GM18858 (cell line): ENCODE measurements around the gene GLYR1.

Experiments used
- ATAC-seq: cut with Tn5 transposase; IDR thresholded peaks from one replicate; pipeline ENCODE4 v1.9.1; 2021; ENCODE audit not compliant: unreplicated experiment

Gene GLYR1

DNA sequence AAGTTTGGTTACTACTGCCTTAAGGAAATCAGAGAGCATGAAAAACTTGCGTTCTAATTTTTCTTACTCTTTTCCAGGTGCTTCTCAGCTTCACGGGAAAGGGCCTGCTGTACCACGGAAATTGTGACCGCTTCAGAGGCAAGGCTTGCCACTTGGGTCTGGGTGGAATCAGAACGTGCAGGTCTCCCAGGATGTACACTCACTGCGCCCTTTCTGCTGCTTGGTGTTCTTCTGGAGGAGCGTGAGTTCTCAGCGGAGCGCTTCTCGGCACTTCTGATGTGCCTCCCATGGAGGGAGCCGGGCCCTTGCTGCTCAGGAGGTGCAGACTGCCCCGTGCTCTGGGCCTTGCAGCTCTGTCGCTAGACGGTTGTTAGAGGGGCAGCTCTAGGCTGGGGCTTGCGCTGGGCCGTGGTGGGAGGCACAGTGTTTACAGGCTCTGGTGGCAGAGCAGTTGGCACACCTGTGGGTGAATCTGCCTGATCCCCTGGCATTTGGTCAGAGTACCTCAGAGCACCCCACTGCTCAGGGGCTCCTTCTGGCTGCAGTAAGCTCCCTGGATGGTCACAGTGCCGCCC lies 33.0 kb upstream of the GLYR1 start:
- no peak for ATAC-seq

DNA sequence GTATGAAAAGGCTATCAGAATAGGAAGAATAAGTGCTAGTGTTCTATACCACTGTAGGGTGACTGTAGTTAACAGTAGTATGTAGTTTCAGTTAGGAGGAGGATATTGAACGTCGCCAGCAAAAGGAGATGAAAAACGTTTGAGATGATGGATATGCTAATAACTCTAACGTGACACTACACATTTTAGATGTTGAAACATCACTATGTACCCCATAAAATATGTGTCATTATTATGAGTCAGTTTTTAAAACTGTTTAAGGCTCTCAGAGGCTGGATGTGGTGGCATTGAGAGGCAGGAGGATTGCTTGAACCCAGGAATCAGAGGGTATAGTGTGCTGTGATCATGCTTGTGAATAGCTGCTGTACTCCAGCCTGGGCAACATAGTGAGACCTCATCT lies 32.0 kb upstream of the GLYR1 start:
- ATAC-seq = no peak

DNA sequence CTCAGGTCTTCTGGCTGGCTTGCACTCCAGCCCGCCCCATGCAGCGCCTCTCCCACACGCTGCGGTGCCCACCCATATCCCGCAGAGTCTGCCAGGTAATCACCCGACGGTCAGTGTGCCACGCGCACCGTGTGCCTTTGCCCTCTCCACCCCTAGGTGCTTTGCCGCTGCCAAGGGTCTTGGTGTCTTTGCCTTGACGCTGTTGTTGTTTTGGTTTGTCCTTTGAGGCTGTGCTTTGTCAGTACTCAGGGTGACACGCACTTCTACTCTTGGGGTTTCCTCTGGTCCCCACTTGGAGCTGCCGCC lies 30.2 kb upstream of the GLYR1 start:
- no peak for ATAC-seq

DNA sequence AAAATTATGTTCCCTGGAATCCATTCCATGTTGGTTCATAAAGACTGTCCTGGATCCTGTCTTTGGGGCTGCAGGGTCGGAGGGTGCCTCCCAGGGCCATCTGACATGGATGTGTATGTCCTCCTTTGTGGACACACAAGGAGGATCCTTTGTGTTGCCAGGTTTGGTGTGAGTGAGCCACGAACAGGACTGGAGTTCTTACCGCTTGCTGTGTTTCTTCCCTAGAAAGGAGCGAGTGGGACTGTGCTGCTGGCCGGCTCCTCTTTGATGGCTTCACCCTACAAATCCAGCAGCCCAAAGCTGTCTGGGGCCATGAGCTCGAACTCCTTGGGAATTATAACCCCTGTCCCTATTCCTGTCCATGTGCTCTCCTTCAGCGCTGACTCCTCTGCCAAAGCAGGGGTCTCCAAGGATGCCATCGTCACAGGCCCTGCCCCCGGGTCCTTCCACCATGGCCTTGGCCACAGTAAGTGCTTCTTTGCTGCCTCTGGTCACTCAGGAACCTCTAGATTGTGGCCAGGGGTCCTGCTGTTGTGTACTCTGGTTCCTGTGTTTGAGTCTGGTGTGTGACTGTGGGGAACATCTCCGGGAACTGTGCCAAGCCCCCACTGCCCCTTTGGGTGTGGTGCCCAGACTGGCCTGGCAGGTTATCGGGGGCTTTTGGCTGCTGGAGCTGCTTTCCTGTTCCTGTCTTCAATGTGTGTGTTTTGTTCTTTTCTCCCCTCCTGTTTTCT lies 29.7 kb upstream of the GLYR1 start:
- ATAC-seq = no peak

DNA sequence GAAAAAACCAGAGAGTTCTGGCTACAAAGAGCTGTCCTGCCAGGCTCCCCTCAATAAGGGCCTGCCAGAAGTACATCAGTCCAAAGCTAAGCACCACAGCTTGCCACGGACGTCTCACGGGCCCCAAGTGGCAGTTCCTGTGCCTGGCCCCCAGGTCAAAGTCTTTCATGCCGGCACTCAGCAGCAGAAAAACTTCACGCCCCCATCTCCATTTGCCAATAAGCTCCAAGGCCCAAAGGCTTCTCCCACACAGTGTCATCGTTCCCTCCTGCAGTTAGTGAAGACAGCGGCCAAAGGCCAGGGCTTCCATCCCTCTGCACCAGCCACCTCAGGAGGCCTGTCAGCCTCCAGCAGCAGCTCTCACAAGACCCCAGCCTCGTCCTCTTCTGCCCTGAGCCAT lies 27.6 kb upstream of the GLYR1 start:
- ATAC-seq = no peak

DNA sequence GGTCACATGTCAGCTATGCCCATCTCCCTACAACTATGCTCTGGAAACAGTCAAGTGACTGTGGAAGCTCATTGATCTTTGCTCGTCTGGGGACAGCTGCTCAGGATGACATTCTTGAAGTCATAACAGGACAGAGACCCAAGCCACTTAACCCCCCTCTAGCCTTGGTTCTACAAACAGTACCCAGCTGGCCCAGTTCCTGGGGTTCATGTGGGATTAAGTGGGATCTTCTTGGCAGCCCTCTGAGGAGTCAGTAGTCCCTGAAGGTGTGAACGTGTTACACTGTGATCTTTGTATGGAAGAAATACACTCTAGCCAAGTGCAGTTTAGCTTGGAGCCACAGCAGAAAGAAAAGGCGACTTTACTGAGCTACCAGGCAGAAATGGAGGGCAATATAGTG lies 26.0 kb upstream of the GLYR1 start:
- no peak for ATAC-seq

DNA sequence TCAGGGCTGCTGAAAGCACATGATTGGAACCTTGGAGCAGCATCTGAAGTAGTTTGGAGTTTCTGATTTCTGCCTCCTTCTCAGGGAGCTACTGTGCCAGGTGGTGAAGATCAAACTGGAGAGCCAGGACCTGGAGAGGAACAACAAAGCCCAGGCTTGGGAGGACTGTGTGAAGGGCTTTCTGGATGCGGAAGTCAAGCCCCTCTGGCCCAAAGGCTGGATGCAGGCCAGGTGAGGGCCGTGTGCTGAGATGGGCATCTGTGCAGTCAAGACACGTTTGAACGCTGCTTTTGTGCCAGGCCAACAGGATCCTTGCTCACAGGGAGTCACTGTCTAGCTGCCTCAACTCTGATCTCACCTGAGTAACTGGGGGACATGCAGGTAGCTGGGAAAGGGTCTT lies 24.0 kb upstream of the GLYR1 start:
- no peak for ATAC-seq

DNA sequence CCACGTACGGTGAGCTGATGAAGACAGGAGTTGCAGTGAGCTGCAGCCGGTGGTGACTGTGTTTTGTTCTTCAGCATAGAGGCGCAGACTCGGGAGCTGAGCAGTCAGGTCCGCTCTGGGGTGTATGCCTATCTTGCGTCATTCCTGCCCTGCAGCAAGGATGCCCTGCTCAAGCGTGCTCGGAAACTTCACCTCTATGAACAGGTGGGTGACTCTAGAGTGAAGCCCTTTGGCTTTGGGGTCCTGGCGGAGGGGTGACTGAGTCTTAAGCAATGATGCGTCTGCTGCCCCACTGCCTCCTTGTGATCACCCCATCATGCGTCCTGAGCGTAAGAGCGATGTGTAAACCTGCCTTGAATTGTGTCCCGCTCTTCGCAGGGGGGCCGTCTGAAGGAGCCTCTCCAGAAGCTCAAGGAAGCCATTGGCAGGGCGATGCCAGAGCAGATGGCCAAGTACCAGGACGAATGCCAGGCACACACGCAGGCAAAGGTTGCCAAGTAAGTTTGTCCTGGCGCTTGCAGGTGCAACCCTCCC lies 23.1 kb upstream of the GLYR1 start:
- no peak for ATAC-seq

DNA sequence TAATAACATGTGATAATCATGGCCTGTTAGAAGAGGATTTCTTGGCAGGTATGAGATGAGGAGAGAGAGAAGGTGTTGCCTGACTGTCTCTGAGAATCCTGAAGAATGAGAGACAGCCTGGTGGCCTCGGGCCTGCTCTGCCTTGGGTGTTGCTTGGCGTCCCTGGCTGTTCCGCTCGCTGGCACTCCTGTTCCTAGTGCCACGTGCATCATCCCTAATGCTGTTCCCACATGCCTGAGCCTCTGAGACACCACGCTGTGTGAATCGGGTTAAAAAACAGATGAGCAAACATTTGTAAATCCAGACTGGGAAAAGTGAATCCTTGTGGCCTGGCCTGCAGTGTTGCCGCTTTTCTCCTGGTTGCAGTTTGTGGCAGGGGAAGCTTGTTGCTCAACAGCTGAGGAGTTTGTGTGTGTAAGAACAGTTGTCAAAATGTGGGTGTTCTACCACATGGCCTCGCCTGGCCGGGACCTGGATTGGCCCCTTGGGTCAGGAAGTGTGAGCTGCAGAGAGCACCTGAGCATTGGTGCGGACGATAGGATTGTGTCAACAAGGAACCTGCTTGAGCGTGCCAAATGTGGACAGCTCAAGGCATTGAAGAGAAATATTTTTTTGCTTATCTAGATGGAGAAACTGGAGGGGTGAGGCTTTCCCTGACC lies 22.2 kb upstream of the GLYR1 start:
- no peak for ATAC-seq

DNA sequence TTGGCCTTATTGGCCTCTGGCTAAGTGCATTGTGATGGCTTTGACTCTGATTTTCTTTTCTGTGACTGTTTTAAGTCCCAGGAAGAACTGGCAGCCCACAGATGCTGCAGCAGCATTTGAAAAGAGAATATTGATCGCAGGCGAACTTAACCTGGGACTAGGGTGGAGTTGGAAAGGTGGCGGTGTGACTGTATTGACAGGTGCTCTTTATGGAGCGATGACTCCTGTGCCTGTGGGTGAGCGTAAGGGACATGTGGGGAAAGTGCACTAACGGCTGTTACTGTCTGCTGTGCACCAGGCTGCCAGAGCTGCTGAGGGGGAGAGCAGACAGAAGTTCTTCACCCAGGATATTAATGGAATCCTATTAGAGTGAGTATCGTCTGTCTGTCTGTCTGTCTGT lies 21.4 kb upstream of the GLYR1 start:
- ATAC-seq = no peak

DNA sequence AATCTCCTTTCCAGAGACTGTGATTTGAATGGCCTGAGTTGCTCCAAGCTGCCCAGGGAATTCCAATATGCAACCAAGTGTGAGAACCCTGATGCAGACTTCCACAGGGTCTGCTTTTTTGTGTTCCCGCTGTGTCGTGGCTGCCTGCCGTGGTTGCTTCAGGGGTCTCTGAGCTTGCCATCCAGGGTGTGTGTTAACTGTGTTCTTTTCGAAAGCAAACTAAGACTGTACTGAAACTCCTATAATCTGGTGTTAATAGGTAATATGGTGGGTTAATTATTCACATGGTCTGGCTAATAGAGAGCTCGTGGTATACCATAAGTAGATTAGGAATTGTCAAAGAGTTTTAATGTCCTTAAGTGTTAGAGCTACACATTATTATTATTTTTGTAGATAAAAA lies 20.9 kb upstream of the GLYR1 start:
- ATAC-seq = no peak

DNA sequence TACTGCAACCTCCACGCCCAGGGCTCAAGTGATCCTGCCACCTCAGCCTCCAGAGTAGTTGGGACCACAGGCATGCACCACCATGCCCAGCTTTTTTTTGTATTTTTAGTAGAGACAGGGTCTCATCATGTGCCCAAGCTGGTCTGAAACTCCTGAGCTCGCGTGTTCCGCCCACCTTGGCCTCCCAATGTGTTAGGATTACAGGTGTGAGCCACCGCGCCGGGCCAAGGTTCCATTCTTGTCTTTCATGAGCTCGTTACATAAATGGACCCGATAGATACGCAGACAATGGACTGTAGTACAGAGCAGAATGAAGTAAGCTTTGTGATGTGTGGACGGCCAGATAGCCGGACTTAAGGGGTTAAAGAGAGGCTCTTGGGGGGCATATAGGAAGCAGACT lies 19.5 kb upstream of the GLYR1 start:
- ATAC-seq = no peak

DNA sequence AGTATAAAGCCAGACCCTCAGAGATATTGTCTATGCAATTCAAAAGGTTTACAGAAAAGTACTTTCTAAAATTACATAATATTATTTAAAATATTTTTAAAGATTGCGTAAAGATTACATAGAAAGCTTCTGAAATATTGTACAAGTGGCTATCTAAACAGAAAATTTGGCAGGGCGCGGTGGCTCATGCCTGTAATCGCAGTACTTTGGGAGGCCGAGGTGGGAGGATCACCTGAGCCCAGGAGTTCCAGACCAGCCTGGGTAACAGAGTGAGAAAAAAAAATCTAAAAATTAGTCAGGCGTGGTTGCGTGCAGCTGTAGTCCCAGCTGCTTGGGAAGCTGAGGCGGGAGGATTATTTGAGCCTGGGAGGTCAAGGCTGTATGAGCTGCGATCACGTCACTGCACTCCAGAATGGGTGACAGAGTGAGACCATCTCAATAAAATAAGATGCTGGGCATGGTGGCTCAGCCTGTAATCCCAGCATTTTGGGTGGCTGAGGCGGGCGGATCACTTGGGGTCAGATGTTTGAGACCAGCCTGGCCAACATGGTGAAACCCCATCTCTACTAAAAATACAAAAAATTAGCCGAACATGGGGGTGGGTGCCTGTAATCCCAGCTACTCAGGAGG lies 18.3 kb upstream of the GLYR1 start:
- no peak for ATAC-seq

DNA sequence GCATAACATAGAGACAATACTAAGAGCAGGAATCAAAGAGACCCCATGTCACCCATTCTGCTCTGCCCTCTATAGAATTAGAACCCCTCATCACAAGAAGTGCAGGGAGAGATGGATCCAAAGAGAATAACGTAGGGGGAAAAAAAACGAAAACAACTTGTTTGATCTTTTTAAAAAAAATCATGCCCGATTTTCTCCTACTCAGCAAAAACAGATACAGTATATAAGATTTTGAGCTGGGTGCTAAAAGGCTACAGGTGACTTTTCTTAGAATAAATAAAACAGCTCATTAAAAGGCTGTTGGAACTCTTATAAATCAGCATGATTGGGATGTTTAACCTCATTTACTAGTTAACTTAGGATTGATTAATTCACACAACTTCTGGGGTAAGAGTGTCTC lies 17.6 kb upstream of the GLYR1 start:
- ATAC-seq = no peak

DNA sequence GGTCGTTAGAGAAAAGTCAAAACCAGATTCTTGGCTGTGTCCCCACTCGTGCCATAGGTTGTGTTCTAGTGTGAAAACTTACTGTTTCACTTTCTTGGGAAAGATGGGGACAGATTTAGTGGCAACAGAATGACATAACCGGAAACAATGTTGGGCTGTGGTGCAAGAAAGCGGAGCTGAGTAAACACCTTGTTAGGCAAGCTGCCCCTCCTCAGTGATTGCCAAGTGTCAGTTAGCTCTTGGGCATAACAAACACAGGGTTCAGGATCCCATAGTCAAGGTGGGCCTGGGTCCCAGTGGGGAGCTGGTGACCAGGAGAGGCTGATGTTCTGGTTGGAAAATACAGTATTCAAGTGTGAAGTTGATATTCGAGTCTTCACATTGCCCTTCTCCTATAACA lies 15.6 kb upstream of the GLYR1 start:
- no peak for ATAC-seq

DNA sequence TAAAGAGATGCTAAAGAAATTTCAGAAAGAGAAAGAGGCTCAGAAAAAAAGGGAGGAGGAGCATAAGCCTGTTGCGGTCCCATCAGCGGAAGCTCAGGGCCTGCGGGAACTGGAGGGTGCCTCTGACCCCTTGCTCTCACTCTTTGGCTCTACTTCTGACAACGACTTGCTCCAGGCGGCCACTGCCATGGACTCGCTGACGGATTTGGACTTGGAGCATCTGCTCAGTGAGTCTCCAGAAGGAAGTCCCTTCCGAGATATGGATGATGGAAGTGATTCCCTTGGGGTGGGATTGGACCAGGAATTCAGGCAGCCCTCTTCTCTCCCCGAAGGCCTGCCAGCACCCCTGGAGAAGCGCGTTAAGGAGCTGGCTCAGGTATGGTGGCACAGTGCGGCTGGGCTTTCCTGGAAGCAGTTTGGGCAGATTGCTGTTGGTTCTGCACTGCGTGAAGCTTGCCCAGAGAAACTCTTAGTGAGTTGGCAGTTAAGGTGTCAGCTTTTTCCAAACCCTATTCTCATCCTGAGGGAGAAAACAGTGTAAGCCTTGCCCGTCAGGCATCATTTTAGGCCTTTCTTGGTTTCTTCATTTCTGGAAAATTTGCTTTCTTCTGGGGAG lies 13.7 kb upstream of the GLYR1 start:
- ATAC-seq = no peak

DNA sequence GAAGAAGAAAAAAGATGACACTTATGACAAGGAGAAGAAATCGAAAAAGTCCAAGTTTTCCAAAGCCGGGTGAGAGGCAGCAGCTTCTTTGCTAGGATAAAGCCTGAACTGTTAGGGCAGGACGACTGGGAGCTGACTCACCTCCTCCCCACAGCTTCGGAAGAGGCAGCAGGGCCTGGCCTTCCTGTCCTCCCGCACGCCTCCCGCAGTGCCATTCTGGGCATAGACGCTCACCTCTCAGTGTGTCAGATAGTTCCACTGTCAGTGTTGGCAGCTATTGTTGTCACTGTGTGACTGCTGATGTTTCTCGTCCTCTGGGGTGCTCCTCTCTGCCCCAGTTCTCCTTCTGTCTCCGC lies 12.8 kb upstream of the GLYR1 start:
- no peak for ATAC-seq

DNA sequence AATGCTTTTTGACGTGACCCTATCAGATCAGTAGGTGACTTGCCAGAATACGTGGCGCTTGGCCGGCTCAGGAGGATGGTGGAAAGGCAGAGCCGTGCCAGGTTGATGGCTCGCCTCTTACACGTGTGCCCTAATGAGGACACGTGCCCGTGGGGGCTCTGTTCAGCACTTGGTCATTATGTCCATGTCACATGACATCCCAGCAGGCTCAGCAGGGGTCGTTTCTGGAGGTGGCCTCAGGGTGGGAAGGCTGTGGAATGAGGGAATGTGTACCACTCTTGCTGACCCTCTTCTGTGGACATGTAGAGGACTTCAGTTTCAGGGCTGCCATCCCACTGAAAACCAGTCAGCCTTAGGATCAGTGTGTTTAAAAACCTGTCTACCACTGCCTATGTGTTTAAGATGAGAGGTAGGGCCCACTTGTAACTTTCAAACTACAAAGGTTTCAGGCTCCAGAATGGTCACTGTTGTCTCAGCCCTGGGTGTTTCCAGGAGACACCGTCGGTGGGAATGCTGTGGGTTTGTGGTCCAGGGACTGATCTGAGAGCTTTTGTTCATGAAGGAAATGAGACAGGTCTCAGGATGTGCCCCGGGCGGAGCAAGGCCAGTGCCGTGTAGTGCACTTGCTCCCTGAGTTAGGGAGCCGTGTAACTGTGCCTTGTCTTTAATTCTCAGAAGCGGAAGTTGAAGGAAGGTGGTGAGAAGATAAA lies 12.3 kb upstream of the GLYR1 start:
- no peak for ATAC-seq

DNA sequence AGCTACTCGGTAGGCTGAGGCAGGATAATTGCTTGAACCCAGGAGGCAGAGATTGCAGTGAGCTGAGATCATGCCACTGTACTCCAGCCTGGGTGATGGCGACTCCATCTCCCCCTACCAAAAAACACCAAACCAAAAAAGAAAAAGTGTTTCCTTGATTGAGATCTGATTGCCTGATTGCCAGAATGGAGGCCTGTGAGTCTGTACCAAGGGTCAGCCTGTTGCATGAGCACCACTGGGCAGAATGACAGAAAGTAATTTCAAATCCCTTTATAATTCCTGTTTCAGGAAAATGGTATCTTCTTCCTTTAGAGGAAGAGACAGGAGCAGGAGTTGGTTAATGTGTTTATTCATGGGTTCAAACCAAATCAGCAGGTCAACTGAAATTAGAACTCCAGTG lies 8.7 kb upstream of the GLYR1 start:
- ATAC-seq = no peak

DNA sequence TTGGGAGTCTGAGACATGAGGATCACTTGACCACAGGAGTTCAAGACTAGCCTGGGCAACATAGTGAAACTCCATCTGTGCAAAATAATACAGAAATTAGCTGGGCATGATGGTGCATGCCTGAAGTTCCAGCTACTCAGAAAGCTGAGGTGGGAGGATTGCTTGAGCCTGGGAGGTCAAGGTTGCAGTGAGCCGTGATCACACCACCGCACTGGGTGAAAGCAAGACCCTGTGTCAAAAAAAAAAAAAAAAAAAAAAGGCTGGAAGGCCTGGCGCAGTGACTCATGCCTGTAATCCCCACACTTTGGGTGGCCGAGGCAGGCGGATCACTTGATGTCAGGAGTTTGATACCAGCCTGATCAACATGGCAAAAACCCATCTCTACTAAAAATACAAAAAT lies 8.3 kb upstream of the GLYR1 start:
- no peak for ATAC-seq

DNA sequence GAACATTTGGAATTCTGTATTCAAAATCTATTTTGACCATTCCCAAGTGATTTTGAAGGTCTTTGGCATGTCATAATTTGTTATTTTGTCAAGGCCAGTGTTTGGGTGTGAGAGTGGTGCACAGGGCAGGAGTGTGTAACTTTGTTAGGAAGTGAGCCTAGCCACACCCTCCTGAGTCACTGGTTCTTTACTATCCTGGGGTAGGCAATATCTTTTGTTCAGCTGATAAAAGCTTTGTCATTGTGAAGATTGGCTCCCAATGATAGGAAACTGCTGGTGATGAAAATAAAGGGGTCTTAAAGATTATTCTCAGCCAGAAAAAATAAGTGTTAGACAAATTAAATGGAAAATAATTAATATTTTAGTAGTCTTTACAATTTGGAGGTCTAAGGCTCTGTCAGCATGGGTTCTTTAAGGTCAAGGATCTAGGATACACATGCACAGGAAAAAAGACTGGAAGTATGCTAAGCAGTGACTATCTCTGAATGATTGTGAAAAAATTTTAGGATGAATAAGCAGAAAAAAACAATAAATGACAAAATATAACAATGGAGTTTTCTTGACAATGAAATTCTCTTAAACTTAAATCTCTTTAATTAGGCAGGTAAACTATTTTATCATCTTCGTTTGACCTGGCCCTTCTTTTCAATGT lies 5.3 kb upstream of the GLYR1 start:
- no peak for ATAC-seq
